Caco-2 (cell line): ENCODE measurements around the gene RALBP1. TPM values are rescaled to one million over a fixed set of nuclear protein-coding genes. Genes with fewer than 3 reads are reported as not detected.

ENCODE experiments used
- BruUV-seq: library from RNA; stranded (reverse); fragments of 400-500 nt; replicated peaks from 2 replicates; lab custom pipeline; 2021; lab: Mats Ljungman, UMichigan
- CTCF ChIA-PET: fragments of 300-600 bp; sonication (Branson Sonifier 250); formaldehyde crosslinking; loops from one replicate; lab custom pipeline; 2022; ENCODE audit warnings: antibody characterized with exemption; lab: Charles Lee
- POLR2A ChIA-PET: fragments of 300-600 bp; sonication (Branson Sonifier 250); formaldehyde crosslinking; loops from one replicate; lab custom pipeline; 2022; ENCODE audit warnings: antibody characterized with exemption; lab: Charles Lee
- DNase-seq, 2 experiments: peaks; one replicate each; pipeline versions ENCODE4 v3.0.0 to v3.0.0-alpha.2; 2020 to 2022
- H3K27me3 ChIP-seq: replicated peaks from 2 replicates; pipeline ENCODE4 v1.6.0; 2011; ENCODE audit warnings: low read length; ENCODE audit not compliant: control insufficient read depth, insufficient read depth
- H3K36me3 ChIP-seq: 2 replicates; pipeline ENCODE4 v1.5.1; 2011; ENCODE audit warnings: low read length; ENCODE audit not compliant: control insufficient read depth, insufficient read depth
- H3K4me1 ChIP-seq: fragments of 250-450 bp; sonication (Bioruptor Pico); 2 replicates; pipeline ENCODE4 v1.5.1; 2020; ENCODE audit warnings: mild to moderate bottlenecking
- H3K4me3 ChIP-seq: 2 replicates; pipeline ENCODE4 v1.5.1; 2011; ENCODE audit warnings: low read depth, mild to moderate bottlenecking, control low read depth, low read length
- H3K9me3 ChIP-seq: fragments of 250-450 bp; sonication (Bioruptor Pico); 2 replicates; pipeline ENCODE4 v1.5.1; 2020; ENCODE audit warnings: mild to moderate bottlenecking, moderate library complexity
- H3K27ac Mint-ChIP-seq: one replicate; pipeline ENCODE4 v1.8.0; 2022; ENCODE audit warnings: mixed read lengths; ENCODE audit not compliant: unreplicated experiment
- H3K27me3 Mint-ChIP-seq: one replicate; pipeline ENCODE4 v1.8.0; 2022; ENCODE audit warnings: mixed read lengths; ENCODE audit not compliant: insufficient read depth, unreplicated experiment
- H3K36me3 Mint-ChIP-seq: one replicate; pipeline ENCODE4 v1.8.0; 2022; ENCODE audit warnings: mild to moderate bottlenecking, mixed read lengths; ENCODE audit not compliant: insufficient read depth, unreplicated experiment
- H3K4me1 Mint-ChIP-seq: one replicate; pipeline ENCODE4 v1.8.0; 2022; ENCODE audit warnings: low read depth, mixed read lengths; ENCODE audit not compliant: unreplicated experiment
- H3K4me3 Mint-ChIP-seq: one replicate; pipeline ENCODE4 v1.8.0; 2022; ENCODE audit warnings: mild to moderate bottlenecking, moderate library complexity, mixed read lengths; ENCODE audit not compliant: unreplicated experiment
- H3K9me3 Mint-ChIP-seq: one replicate; pipeline ENCODE4 v1.8.0; 2022; ENCODE audit warnings: mixed read lengths; ENCODE audit not compliant: unreplicated experiment
- CTCF ChIP-seq, 2 experiments: fragments of 200-600 bp in 1 of 2; IDR thresholded peaks; 1 replicate in 1 of 2; 2 replicates in 1 of 2; pipeline versions ENCODE4 v1.5.1 to v1.8.0; 2011 to 2022; ENCODE audit warnings: antibody characterized with exemption in 1 of 2, control low read depth in 1 of 2, inconsistent platforms in 1 of 2, low read depth in 1 of 2, low read length in 1 of 2, mild to moderate bottlenecking in 1 of 2, moderate library complexity in 1 of 2; ENCODE audit not compliant: insufficient read depth in 1 of 2, severe bottlenecking in 1 of 2, unreplicated experiment in 1 of 2
- intact Hi-C: fragments of 100-400 bp; cut with micrococcal nuclease; formaldehyde crosslinking; loops from one replicate; pipeline ENCODE4 v1.10.0; 2022; ENCODE audit not compliant: unreplicated experiment
- total RNA-seq: library from RNA; stranded (reverse); gene quantifications from 2 replicates; pipeline ENCODE4 v1.2.3, GENCODE V29; 2022

Gene RALBP1
- total RNA-seq, 1 experiment from 2014 or later, result 66.3 TPM

GRCh38 chr18:9519399-9519798 lies 44.1 kb downstream of the RALBP1 start:
- no peaks in the 10 kb centered on the region for H3K36me3 ChIP-seq
- peaks cover 26% of the 10 kb centered on the region for H3K4me1 ChIP-seq
- BruUV-seq, result no TSS peak
- Mint-ChIP-seq H3K4me1 (peaks cover 15% of the 10 kb centered on the region), H3K27me3 (no peaks in the 10 kb centered on the region), H3K36me3 (peaks cover 35% of the 10 kb centered on the region), H3K27ac (no peak overlapping the region), H3K9me3 (no peaks in the 10 kb centered on the region), H3K4me3 (no peak overlapping the region)
- intact Hi-C loops, result loop anchor here (10.0 kb wide), 3 partner anchors 155 to 385 kb away; partner anchors contain the start of gene ANKRD12
- no peak overlapping the region for H3K4me3 ChIP-seq
- POLR2A ChIA-PET, result no interaction called here
- H3K9me3 ChIP-seq, result no peaks in the 10 kb centered on the region
- no peak for DNase-seq
- CTCF ChIA-PET, result no interaction called here
- H3K27me3 ChIP-seq, result no peaks in the 10 kb centered on the region
- TF ChIP-seq CTCF (IDR thresholded peaks at IDR 0.05; ENCODE audit: insufficient read depth in 1 of 2, low read depth in 1 of 2, low read length in 1 of 2, severe bottlenecking in 1 of 2, unreplicated experiment in 1 of 2), result no peak

DNA sequence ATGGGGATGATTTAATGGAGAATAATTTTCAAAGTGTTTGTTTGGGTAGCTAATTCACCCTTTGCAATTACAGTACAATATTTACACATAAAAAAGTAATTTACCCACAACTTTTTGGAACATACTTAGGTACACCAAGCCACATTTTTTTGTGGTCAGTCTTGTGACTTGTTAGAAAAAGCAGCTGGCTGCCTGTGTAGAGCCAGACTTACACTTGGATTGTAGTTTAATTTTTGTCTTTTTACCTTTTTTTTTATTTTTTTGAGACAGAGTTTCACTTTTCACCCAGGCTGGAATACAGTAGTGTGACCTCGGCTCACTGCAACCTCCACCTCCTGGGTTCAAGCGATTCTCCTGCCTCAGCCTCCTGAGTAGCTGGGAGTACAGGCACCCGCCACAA lies 45.4 kb downstream of the RALBP1 start:
- BruUV-seq, result no TSS peak
- H3K36me3 ChIP-seq, result peaks cover 1% of the 10 kb centered on the region; the same call in 1 of the 2 replicates

DNA sequence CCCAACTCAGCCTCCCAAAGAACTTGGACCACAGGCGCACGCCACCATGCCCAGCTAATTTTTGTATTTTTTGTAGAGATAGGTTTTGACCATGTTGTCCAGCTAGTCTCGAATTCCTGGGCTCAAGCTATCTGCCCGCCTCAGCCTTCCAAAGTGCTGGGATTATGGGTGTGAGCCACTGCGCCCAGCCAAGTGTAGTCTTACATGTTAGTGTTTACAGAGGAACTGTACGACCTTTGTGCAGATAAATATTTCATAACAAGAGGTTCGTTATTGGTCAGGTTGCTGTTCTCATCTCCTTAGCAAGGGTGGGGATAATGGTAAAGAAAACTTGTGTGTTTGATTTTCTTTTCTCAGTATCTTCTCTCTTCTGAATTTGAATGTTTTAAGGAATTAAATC lies 46.5 kb downstream of the RALBP1 start:
- Mint-ChIP-seq H3K4me1 (peaks cover 6% of the 10 kb centered on the region), H3K27me3 (no peaks in the 10 kb centered on the region), H3K9me3 (peaks cover 2% of the 10 kb centered on the region), H3K4me3 (no peak overlapping the region), H3K27ac (no peak overlapping the region), H3K36me3 (peaks cover 44% of the 10 kb centered on the region)
- H3K27me3 ChIP-seq, result no peaks in the 10 kb centered on the region
- 0 out of 2 replicates have a peak, but pooled peaks cover 8% of the 10 kb centered on the region for H3K4me1 ChIP-seq
- peaks cover 1% of the 10 kb centered on the region; the same call in 1 of the 2 replicates for H3K36me3 ChIP-seq
- H3K4me3 ChIP-seq, result no peak overlapping the region
- no TSS peak for BruUV-seq
- intact Hi-C loops, result no loop called here
- CTCF ChIA-PET, result no interaction called here
- POLR2A ChIA-PET, result no interaction called here
- no peak for DNase-seq
- H3K9me3 ChIP-seq, result no peaks in the 10 kb centered on the region
- TF ChIP-seq CTCF (IDR thresholded peaks at IDR 0.05; ENCODE audit: insufficient read depth in 1 of 2, low read depth in 1 of 2, low read length in 1 of 2, severe bottlenecking in 1 of 2, unreplicated experiment in 1 of 2), result no peak

More for the DNA sequence above, 45.4 kb downstream of the RALBP1 start:
- Mint-ChIP-seq H3K4me3 (no peak overlapping the region), H3K9me3 (no peaks in the 10 kb centered on the region), H3K27ac (no peak overlapping the region), H3K36me3 (peaks cover 42% of the 10 kb centered on the region), H3K27me3 (no peaks in the 10 kb centered on the region), H3K4me1 (peaks cover 6% of the 10 kb centered on the region)
- intact Hi-C loops, result no loop called here
- CTCF ChIA-PET, result interaction anchor here (0.7 kb wide), 1 partner anchor 784 kb away, joined by 3 read pairs; no protein-coding TSS in a partner anchor
- Histone ChIP-seq H3K4me3 (no peak overlapping the region), H3K9me3 (no peaks in the 10 kb centered on the region), H3K27me3 (no peaks in the 10 kb centered on the region), H3K4me1 (peaks cover 13% of the 10 kb centered on the region; the same call in 1 of the 2 replicates)
- POLR2A ChIA-PET, result no interaction called here
- no peak for TF ChIP-seq CTCF (IDR thresholded peaks at IDR 0.05; ENCODE audit: insufficient read depth in 1 of 2, low read depth in 1 of 2, low read length in 1 of 2, severe bottlenecking in 1 of 2, unreplicated experiment in 1 of 2)
- DNase-seq, result no peak
